MM.1S (cell line): ENCODE results near the gene SELENOO.

Source experiments
- DNase-seq: peaks from one replicate; pipeline ENCODE4 v3.0.0-alpha.2; 2015
- H2AFZ ChIP-seq: fragments of 300-600 bp; sonication (generic); 2 replicates; pipeline ENCODE4 v1.6.0; 2016; ENCODE audit warnings: antibody characterized with exemption, low read length
- H3F3A ChIP-seq: fragments of 300-600 bp; sonication (generic); 2 replicates; pipeline ENCODE4 v1.6.1; 2016; ENCODE audit warnings: mild to moderate bottlenecking, antibody characterized with exemption, low read length, moderate library complexity, mixed read lengths; ENCODE audit not compliant: insufficient read depth
- H3K27ac ChIP-seq: fragments of 300-600 bp; sonication (generic); 2 replicates; pipeline ENCODE4 v1.5.1; 2016; ENCODE audit warnings: mild to moderate bottlenecking, low read length
- H3K27me3 ChIP-seq: fragments of 300-600 bp; sonication (generic); replicated peaks from 2 replicates; pipeline ENCODE4 v1.6.0; 2016; ENCODE audit warnings: low read length; ENCODE audit not compliant: insufficient read depth
- H3K36me3 ChIP-seq: fragments of 300-600 bp; sonication (generic); replicated peaks from 2 replicates; pipeline ENCODE4 v1.6.1; 2016; ENCODE audit warnings: mild to moderate bottlenecking, low read length, mixed read lengths; ENCODE audit not compliant: insufficient read depth
- H3K4me1 ChIP-seq: fragments of 300-600 bp; sonication (generic); 2 replicates; pipeline ENCODE4 v1.6.1; 2016; ENCODE audit warnings: low read length, mixed read lengths
- H3K4me2 ChIP-seq: fragments of 300-600 bp; sonication (generic); 2 replicates; pipeline ENCODE4 v1.6.0; 2016; ENCODE audit warnings: low read depth, low read length
- H3K4me3 ChIP-seq: fragments of 300-600 bp; sonication (generic); 2 replicates; pipeline ENCODE4 v1.5.1; 2016; ENCODE audit warnings: low read length, mixed read lengths
- H3K79me2 ChIP-seq: fragments of 300-600 bp; sonication (generic); 2 replicates; pipeline ENCODE4 v1.6.1; 2016; ENCODE audit warnings: mixed run types, low read length, mixed read lengths
- H3K9ac ChIP-seq: fragments of 300-600 bp; sonication (generic); 2 replicates; pipeline ENCODE4 v1.6.1; 2016; ENCODE audit warnings: low read length, mixed read lengths
- H3K9me2 ChIP-seq: fragments of 300-600 bp; sonication (generic); replicated peaks from 2 replicates; pipeline ENCODE4 v1.6.1; 2016; ENCODE audit warnings: mild to moderate bottlenecking, low read length, mixed read lengths; ENCODE audit not compliant: insufficient read depth
- H3K9me3 ChIP-seq: fragments of 300-600 bp; sonication (generic); replicated peaks from 2 replicates; pipeline ENCODE4 v1.6.1; 2016; ENCODE audit warnings: mild to moderate bottlenecking, low read length, mixed read lengths; ENCODE audit not compliant: insufficient read depth
- H4K20me1 ChIP-seq: fragments of 300-600 bp; sonication (generic); 2 replicates; pipeline ENCODE4 v1.6.1; 2016; ENCODE audit warnings: mild to moderate bottlenecking, low read length, moderate library complexity, mixed read lengths; ENCODE audit not compliant: insufficient read depth
- CTCF ChIP-seq: fragments of 300-600 bp; sonication (generic); IDR thresholded peaks from 2 replicates; pipeline ENCODE4 v1.5.1; 2016; ENCODE audit warnings: antibody characterized with exemption, low read length, mixed read lengths
- EZH2 ChIP-seq: fragments of 300-600 bp; sonication (generic); optimal IDR thresholded peaks from 2 replicates; pipeline ENCODE3; 2017; ENCODE audit warnings: low read depth, mild to moderate bottlenecking, antibody characterized with exemption, low read length, mixed read lengths
- EZH2phosphoT487 ChIP-seq: fragments of 300-600 bp; sonication (generic); IDR thresholded peaks from 2 replicates; pipeline ENCODE4 v1.6.1; 2018; ENCODE audit warnings: antibody characterized with exemption, low read length

The SELENOO gene

GRCh38 chr22:50226063-50226874, 25.5 kb downstream of the SELENOO start:
- Histone ChIP-seq H3K27me3 (no peaks in the 10 kb centered on the region), H3K36me3 (no peaks in the 10 kb centered on the region), H3K27ac (no peak overlapping the region), H3K9me2 (no peaks in the 10 kb centered on the region), H3F3A (no peaks in the 10 kb centered on the region), H3K9me3 (no peaks in the 10 kb centered on the region), H2AFZ (no peak overlapping the region), H4K20me1 (no peaks in the 10 kb centered on the region), H3K4me3 (no peak overlapping the region), H3K9ac (no peak overlapping the region), H3K4me1 (no peaks in the 10 kb centered on the region), H3K79me2 (0 out of 2 replicates have a peak, but pooled peaks cover 5% of the 10 kb centered on the region), H3K4me2 (no peak overlapping the region)
- no peak for TF ChIP-seq EZH2phosphoT487
- TF ChIP-seq EZH2, result no peak
- TF ChIP-seq CTCF, result no peak
- DNase-seq, result no peak

- 0 out of 2 replicates have a peak, but pooled peaks cover 5% of the 10 kb centered on the region for H3K79me2 ChIP-seq
- TF ChIP-seq EZH2phosphoT487, result no peak
- TF ChIP-seq EZH2, result no peak
- TF ChIP-seq CTCF, result no peak
- H3K9me3 ChIP-seq, result no peaks in the 10 kb centered on the region
- H2AFZ ChIP-seq, result no peak overlapping the region
- H3K9ac ChIP-seq, result no peak overlapping the region
- no peak overlapping the region for H3K4me3 ChIP-seq
- DNase-seq, result no peak
- no peaks in the 10 kb centered on the region for H3K36me3 ChIP-seq
- H3K27ac ChIP-seq, result no peak overlapping the region
- H3K27me3 ChIP-seq, result no peaks in the 10 kb centered on the region
- H3K4me1 ChIP-seq, result no peaks in the 10 kb centered on the region
- H3K9me2 ChIP-seq, result no peaks in the 10 kb centered on the region
- no peak overlapping the region for H3K4me2 ChIP-seq
- H3F3A ChIP-seq, result no peaks in the 10 kb centered on the region
- no peaks in the 10 kb centered on the region for H4K20me1 ChIP-seq
Measured at GRCh38 chr22:50226875-50227165, 26.0 kb downstream of the SELENOO start.

GRCh38 chr22:50227579-50228215, 26.9 kb downstream of the SELENOO start:
- no peak for DNase-seq
- H3K27me3 ChIP-seq, result no peaks in the 10 kb centered on the region
- H3K4me2 ChIP-seq, result no peak overlapping the region
- no peak overlapping the region for H3K9ac ChIP-seq
- H3K9me2 ChIP-seq, result no peaks in the 10 kb centered on the region
- no peaks in the 10 kb centered on the region for H3F3A ChIP-seq
- no peak overlapping the region for H3K27ac ChIP-seq
- H3K36me3 ChIP-seq, result no peaks in the 10 kb centered on the region
- no peaks in the 10 kb centered on the region for H3K4me1 ChIP-seq
- 0 out of 2 replicates have a peak, but pooled peaks cover 5% of the 10 kb centered on the region for H3K79me2 ChIP-seq
- no peak for TF ChIP-seq EZH2
- TF ChIP-seq EZH2phosphoT487, result no peak
- no peak for TF ChIP-seq CTCF
- H3K9me3 ChIP-seq, result no peaks in the 10 kb centered on the region
- no peak overlapping the region for H2AFZ ChIP-seq
- no peak overlapping the region for H3K4me3 ChIP-seq
- H4K20me1 ChIP-seq, result no peaks in the 10 kb centered on the region
